Brain microvascular endothelial cell (primary cell): ENCODE data around the gene COPS2.

ENCODE experiments used
- DNase-seq: peaks from one replicate; pipeline ENCODE4 v3.0.0-alpha.2; 2020
- H3K27ac ChIP-seq: fragments of 250-450 bp; sonication (Bioruptor Pico); 2 replicates; pipeline ENCODE4 v1.5.1; 2020; ENCODE audit warnings: mild to moderate bottlenecking, moderate library complexity
- H3K27me3 ChIP-seq: fragments of 250-450 bp; sonication (Bioruptor Pico); replicated peaks from 2 replicates; pipeline ENCODE4 v1.5.1; 2020; ENCODE audit warnings: mild to moderate bottlenecking
- H3K36me3 ChIP-seq: fragments of 250-450 bp; sonication (Bioruptor Pico); replicated peaks from 2 replicates; pipeline ENCODE4 v1.5.1; 2020; ENCODE audit warnings: mild to moderate bottlenecking
- H3K4me3 ChIP-seq: 2 replicates; pipeline ENCODE4 v1.5.1; 2011; ENCODE audit warnings: low read depth, mild to moderate bottlenecking, control low read depth, low read length, moderate library complexity
- in situ Hi-C: cut with HindIII; loops from 2 replicates; pipeline ENCODE4 v1.10.0; 2017; ENCODE audit warnings: low sequenced_read_pairs, low pct_ligation_motif_present
- TF ChIP-seq, protein P1 (sequence below): IDR thresholded peaks from 2 replicates; pipeline ENCODE4 v1.5.1; 2011; ENCODE audit warnings: low read depth, mild to moderate bottlenecking, moderate library complexity, low read length, control low read depth, inconsistent platforms; ENCODE audit errors: missing control alignments

Gene COPS2

DNA sequence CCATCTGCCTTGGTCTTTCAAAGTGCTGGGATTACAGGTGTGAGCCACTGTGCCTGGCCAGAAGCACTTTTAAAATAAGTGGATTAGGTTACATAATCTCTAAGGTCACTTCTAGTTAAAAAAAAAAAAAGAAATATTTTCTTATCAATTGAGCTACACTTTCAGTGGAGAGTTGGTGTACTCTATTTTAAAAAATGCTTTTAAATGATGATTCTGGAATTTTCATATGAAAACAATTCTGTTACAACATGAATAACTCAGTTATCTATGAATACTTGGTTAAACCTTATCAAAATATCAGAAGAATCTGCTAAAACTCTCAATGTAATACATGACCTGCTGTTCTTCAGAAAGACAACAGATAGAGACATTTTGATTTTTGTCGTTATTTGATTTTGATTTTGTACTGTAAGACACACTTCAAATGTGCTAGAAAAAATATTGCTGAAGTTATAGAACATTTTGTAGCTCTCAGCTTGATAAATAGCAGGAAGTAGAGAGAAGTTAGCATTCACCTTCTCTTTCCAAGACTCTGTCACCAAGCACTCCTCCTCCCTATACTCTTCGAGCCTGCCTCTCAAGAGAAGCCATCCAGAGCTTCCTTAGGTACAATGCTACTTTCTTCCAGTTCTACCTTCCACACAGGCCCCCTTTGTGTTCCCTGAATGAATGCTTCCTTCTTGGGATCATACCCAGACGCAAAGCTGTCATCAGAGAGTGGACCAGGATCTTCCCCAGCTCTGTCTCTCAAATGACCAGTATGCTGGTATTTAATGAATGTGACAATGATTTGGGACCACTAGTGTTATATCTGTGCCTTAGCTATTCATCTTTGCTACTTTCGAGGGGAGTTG, 61.9 kb downstream of the COPS2 start:
- Histone ChIP-seq H3K4me3 (no peak overlapping the region), H3K36me3 (no peaks in the 10 kb centered on the region), H3K27me3 (no peaks in the 10 kb centered on the region), H3K27ac (no peak overlapping the region)
- TF ChIP-seq, protein P1, sequence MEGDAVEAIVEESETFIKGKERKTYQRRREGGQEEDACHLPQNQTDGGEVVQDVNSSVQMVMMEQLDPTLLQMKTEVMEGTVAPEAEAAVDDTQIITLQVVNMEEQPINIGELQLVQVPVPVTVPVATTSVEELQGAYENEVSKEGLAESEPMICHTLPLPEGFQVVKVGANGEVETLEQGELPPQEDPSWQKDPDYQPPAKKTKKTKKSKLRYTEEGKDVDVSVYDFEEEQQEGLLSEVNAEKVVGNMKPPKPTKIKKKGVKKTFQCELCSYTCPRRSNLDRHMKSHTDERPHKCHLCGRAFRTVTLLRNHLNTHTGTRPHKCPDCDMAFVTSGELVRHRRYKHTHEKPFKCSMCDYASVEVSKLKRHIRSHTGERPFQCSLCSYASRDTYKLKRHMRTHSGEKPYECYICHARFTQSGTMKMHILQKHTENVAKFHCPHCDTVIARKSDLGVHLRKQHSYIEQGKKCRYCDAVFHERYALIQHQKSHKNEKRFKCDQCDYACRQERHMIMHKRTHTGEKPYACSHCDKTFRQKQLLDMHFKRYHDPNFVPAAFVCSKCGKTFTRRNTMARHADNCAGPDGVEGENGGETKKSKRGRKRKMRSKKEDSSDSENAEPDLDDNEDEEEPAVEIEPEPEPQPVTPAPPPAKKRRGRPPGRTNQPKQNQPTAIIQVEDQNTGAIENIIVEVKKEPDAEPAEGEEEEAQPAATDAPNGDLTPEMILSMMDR: no peak
- no peak for DNase-seq
- in situ Hi-C loops: no loop called here

DNA sequence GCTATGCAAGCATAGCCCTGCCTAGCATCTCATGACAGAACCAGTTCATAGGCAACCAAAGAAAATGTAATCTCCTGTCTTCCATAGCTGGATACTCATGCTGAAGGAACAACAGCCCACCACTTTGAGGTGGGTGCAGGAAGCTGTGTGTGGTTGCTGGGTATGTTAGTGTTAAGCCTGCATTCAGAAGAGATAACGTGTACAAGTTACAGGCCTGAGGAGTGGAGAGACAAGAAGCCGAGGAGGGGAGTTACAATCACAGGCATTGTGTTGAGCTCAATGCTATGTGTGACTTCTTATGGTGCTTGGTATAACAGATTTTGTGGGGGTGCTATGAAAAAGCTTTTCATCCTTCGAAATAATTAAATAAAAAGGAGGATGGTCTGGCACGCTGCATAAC, 66.4 kb downstream of the COPS2 start:
- Histone ChIP-seq H3K36me3 (no peaks in the 10 kb centered on the region), H3K4me3 (no peak overlapping the region), H3K27me3 (no peaks in the 10 kb centered on the region), H3K27ac (no peak overlapping the region)
- TF ChIP-seq, protein P1: no peak
- in situ Hi-C loops: no loop called here
- DNase-seq: no peak

DNA sequence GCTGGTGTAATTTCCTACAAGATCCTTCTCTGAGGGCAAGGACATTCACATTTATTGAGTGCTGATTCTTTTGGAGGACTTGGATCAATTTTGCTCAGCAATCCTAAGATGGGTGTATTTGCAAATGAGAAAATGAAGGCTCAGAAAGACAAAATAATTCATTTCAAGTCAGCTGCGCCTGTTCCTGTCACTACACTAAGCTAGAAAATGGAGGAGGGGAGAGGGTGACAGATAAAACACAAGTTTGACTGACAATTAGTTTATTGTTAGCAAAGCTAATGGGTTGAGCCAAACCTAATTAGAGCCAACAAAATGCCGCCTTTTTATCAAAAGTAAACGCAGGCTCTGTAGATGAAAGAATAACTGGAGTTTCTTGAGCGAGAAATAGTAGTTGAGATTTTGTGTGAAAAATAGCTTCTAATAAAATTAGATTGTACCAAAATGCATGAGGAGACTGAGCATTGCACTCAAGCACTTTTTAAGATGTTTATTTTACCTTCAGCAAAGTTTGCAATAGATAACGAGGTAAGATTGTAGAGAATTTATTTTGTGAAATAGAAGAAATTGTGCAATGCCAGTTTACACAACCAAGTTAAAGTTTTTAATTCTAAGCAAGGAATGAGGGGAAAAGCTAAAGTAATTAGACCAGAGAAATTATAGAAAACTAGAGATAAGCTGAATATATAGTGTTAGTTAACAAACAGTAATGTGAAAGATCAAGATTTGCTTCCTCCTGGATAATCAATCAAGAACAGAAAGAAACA, 69.5 kb downstream of the COPS2 start:
- H3K4me3 ChIP-seq: no peak overlapping the region
- no peak for DNase-seq
- H3K36me3 ChIP-seq: no peaks in the 10 kb centered on the region
- TF ChIP-seq, protein P1: no peak
- H3K27ac ChIP-seq: no peak overlapping the region
- no peaks in the 10 kb centered on the region for H3K27me3 ChIP-seq
- in situ Hi-C loops: no loop called here

DNA sequence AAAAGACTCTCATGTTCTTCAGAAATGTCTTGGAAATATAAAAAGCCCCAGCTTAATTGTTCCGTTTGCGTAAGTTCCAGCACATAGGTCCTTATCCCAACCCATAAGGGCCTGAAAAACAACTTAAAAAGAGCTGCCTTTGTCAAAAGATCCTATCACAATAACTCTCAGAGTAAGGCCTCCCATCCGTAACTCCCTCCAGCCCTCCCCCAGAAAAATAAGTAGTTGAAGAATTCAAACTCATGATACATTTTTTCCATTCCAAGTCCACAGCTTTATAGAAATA, 71.2 kb downstream of the COPS2 start:
- no peaks in the 10 kb centered on the region for H3K27me3 ChIP-seq
- in situ Hi-C loops: no loop called here
- TF ChIP-seq, protein P1: no peak
- no peak overlapping the region for H3K27ac ChIP-seq
- no peak for DNase-seq
- no peak overlapping the region for H3K4me3 ChIP-seq
- no peaks in the 10 kb centered on the region for H3K36me3 ChIP-seq

DNA sequence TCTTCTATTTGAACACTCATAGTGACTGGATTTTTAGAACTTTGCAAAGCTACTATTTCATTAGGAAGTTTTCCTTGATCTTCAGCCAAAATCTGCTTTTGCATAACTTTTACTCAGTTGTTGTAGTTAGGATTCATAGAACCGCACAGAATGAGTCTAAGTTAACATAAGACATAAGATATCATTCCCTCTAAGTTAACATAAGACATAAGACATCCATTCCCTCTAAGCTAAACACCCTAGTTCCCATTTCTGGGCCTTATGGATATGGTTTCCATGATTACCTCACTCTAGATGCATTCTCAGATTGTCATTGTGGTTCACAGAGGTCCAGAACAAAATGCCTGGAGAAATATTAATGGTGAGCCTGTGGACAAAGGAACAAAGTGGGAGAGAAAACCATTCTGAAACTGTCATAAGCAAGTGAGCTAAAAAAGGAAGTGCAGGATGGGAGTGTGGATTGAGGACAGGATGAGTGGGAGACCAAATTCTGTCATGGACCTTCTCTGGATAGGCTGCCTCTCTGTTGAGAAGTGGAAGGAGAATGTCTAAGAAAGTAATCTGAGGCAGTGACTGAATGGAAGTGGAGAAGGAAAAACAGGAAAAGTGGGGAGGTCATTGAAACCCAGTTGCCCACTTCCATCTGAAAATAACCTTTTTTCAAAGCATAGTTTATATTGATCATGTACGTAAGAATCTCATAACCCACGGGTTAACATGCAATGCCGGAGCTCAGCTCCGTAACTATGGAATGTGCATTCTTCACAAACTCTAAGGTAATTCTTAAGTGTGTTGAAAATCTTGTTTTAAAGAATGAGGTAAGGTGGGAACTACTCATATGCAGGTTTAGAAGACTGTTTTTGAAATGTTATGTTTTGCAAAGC, 71.8 kb downstream of the COPS2 start:
- H3K27ac ChIP-seq: peak overlapping the region; percentile 30
- peak; percentile 33 for DNase-seq
- no peaks in the 10 kb centered on the region for H3K27me3 ChIP-seq
- no peaks in the 10 kb centered on the region for H3K36me3 ChIP-seq
- TF ChIP-seq, protein P1: no peak
- H3K4me3 ChIP-seq: no peak overlapping the region
- in situ Hi-C loops: no loop called here
